HG02884 (cell line): Measurements from ENCODE around the gene MRPL10.
"Not testable (repeated sequence)": the region's sequence is repeated elsewhere in the genome, so short reads cannot be mapped to it uniquely, and the experiment has no call there.

Experiments
- ATAC-seq: cut with Tn5 transposase; IDR thresholded peaks from one replicate; pipeline ENCODE4 v1.9.1; 2021; ENCODE audit warnings: mild to moderate bottlenecking, moderate library complexity; ENCODE audit not compliant: unreplicated experiment

MRPL10 gene

GRCh38 chr17:47801176-47801765, 30.1 kb downstream of the MRPL10 start:
- no peak for ATAC-seq

GRCh38 chr17:47800686-47801085, 30.7 kb downstream of the MRPL10 start:
- ATAC-seq, result no peak

- ATAC-seq, result no peak
Measured at GRCh38 chr17:47797797-47798196, 33.5 kb downstream of the MRPL10 start.

GRCh38 chr17:47792979-47793378, 38.4 kb downstream of the MRPL10 start:
- no peak for ATAC-seq

- no peak for ATAC-seq
Measured at GRCh38 chr17:47792457-47792856, 38.9 kb downstream of the MRPL10 start.

GRCh38 chr17:47791025-47791424, 40.3 kb downstream of the MRPL10 start:
- no peak for ATAC-seq

GRCh38 chr17:47789611-47790561, 41.5 kb downstream of the MRPL10 start:
- no peak for ATAC-seq

- no peak for ATAC-seq
Measured at GRCh38 chr17:47785538-47786123, 45.7 kb downstream of the MRPL10 start.

GRCh38 chr17:47781397-47781796, 49.9 kb downstream of the MRPL10 start:
- ATAC-seq, result no peak

GRCh38 chr17:47778184-47778635, 53.1 kb downstream of the MRPL10 start:
- no peak for ATAC-seq

- ATAC-seq, result no peak
Measured at GRCh38 chr17:47776330-47777197, 54.8 kb downstream of the MRPL10 start.

GRCh38 chr17:47774987-47775580, 56.3 kb downstream of the MRPL10 start:
- ATAC-seq, result no peak

- ATAC-seq, result no peak
Measured at GRCh38 chr17:47774331-47774730, 57.0 kb downstream of the MRPL10 start.

GRCh38 chr17:47773649-47774048, 57.7 kb downstream of the MRPL10 start:
- not testable (repeated sequence) for ATAC-seq
